Activated naive CD4-positive, alpha-beta T cell (primary cell): ENCODE results near the gene DOCK9.
"Not testable (repeated sequence)": the region's sequence is repeated elsewhere in the genome, so short reads cannot be mapped to it uniquely, and the experiment has no call there.

Experiments used
- DNase-seq, 4 experiments: peaks; one replicate each; lab custom pipeline; 2025; lab: John Stamatoyannopoulos, UW

The DOCK9 gene

DNA sequence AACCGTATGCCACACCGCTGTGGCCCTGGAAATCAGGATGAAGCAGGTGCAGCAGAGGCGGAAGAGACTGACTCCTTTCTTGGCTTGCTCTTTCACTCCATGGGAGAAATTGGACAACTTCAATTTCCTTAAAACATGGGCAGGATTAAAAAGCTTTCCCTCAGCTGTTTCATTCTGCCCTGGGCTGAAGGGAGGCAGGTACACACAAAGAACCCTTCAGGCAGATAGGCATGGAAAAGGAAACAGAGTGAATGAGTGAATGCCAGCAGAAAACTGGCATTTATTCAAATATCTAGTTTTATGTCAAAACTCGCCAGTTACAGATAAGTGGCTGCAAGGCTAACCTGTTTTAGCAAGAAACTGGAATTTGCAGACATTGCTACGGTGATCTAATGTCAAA lies 154.4 kb downstream of the DOCK9 start:
- DNase-seq, result no peak

DNA sequence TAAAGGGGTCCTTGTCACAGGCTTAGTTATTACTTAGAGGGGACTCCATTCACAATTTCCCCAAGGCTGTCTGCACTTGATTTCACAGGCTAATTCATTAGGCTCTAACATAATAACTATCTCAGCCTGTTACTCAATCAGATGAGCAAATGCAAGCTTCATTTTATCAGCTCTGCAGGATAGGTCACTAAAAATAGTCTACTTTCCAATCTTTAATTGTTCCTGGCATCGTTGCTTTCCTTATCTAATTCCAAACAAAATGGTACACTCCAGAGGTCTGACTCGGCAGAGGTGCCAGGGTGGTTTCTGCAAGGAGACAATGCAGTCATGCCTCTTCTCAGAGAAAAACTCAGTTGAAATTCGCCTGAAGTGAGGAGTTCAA lies 155.6 kb downstream of the DOCK9 start:
- no peak for DNase-seq

DNA sequence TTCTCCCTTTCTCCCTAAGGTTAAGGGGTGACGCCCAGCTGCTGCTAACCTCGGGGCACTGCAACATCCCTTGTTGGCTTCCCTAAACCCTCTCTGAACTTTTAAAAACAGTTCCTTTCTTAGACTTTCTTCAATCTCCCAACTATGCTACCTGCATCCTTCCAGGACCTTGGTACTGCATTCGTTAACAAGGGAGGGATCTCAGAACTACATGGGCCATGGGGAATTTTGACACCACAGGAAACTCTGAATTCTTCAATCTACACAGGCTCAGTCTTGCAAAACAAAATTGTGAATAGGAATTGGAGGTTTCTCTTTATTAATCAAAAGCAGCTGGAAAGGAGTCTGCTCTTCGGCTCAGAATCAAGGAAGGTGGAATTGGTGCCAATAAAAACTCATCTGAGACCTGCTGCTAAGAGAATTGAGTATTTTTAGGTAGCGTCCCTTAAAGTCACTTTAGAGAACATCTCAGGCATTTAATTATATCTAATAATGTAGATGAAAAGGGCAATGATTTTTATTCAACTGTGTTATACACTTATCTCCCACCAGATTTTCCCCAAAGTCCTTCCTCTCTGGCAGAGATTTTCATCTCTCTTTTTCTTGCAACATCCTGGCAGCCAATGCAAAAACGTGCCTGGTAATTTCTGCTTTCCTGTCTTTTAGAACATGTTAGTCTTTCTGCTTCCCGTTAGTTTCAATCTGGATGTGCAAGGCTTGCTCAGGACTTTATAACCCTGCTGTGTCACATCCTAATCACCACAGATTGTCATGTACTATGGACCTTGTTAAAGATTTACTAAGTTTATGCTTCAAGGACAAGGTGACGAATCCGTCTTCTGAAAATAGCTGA lies 156.3 kb downstream of the DOCK9 start:
- DNase-seq, result no peak

DNA sequence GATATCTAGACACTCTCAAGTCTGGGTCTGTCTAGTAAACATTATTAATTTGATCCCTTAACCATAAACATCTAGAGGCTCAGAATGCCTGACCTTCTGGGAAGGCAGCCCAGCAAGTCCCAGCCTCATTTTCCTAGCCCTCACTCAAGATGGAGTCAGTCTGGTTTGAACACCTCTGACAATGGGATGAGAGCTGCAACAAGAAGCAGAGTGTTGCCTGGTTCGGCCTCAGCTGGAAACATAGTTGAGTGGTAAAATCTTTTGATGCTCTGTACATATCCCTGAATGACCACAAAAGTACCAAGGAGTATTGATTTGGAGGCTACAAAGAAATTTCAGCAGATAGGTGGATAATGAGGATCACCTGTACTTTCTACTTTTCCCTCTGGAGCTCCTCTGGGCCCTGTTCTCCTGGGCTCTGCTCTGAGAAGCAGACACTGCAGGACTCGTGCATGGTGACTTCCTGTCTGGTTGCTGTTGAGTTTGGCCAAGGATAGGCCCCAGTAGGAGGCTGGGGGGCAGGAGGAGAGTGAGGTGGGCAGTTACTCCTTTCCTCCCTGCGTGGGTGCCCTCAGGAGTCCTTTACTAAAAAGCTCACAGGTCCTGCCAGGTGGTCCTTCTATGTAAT lies 157.0 kb downstream of the DOCK9 start:
- no peak for DNase-seq

DNA sequence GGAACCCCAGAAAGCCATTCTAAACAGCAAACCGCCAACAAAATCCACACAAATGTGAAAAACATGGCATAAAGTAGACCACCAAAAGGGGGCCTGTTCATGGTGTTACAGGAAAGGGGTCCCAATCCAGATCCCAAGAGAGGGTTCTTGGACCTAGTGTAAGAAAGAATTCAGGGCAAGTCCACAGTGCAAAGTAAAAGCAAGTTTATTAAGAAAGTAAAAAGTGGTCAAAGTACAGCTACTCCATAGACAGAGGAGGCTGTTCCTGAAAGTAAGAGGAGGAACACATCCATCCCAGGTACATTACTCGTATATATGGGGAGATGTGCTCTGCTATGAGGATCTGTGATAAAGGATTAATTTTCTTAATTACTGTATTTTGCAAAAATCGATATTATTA lies 157.6 kb downstream of the DOCK9 start:
- DNase-seq, result no peak

DNA sequence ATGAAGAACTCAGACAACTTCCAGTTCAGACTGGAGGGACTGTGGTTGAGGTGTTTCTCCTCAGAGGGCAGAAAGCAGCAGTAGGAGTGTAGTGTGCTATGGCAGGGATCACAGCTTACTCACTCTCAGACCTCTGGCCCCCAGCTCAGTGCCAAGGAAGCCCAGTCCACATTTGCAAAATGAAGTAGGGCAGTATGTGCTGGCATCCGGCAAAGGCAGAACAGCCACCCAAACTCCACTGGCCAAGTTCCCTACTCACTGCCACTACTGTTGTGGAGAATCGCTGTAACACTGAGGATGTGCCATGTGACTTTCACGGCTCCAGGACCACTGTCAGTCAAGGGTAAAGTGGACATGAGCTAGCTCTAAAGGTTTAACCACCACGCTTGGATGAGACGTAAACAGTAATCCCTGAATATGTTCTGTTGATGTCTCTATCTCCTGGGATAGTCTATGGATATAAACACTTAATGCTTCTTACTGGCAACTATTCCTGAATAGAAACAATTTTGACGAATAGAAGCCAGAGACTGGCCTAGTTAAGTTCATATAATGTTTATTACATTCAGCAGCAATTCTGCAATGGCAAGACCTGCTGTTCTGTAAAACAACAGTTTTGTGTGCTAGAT lies 158.4 kb downstream of the DOCK9 start:
- DNase-seq, result no peak

DNA sequence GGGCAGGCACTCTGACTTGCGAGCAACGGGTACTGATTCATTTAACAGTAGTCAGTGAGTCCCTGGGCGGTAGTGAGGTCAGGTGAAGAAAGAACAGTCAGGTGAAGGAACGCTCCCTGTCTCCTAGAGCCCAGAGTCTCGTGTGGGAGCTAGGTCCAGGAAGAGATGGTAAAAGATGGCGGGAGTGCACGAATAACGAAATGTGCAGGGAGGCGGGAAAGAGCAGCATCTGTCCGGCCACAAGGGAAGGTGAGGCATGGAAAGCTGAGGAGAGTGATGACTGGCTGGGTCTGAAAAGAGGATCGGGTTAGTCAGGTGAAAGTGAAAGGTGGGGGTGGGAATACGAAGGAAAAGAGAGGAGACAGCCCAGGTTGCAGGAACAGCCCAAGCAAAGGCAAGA lies 161.5 kb downstream of the DOCK9 start:
- DNase-seq, result no peak

DNA sequence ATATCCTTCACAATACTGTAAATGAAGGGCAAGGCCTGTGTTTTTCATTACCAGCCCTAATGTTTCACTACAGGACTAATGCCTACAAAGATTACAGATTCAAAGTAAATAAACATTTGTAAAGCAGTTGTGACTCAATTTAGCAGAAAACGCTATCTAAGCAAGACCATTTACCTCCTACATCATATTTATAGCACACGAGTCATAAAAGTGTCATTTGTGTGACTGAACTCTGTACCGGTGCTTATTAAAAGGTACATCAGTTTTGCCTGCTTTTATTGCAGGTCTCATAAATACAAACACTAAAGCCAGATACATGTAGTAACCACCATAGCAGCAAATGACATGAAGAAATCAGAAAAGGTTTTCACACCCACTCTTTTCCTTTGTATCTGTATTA lies 163.9 kb downstream of the DOCK9 start:
- DNase-seq, result no peak

DNA sequence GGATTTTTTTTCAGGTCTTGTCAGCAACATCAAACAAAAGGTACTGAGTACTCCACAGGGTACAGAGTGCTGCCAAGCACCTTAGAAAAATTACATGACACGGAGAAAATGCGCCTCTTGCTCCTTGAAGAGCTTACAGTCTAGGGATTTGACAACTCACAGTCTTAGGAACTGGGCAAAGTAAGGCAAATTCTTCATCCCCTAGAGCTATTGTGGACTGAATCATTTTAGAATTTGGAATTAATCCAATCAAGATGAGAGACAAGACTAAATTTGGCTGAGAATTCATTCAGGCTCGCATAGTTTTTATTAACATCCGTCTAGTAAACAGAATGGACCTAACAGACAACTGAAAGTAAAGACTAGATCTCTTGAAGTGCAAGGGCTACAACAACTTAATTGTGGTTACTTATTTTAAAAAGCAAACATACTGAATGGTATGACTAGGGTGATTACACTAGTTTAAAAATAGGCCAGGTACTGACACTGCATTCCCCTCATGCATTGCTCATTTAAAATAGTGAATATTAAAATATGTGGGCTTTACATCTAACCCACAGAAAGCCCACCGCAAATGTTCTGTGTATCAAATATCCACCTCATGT lies 165.6 kb downstream of the DOCK9 start:
- DNase-seq, result not testable (repeated sequence)

DNA sequence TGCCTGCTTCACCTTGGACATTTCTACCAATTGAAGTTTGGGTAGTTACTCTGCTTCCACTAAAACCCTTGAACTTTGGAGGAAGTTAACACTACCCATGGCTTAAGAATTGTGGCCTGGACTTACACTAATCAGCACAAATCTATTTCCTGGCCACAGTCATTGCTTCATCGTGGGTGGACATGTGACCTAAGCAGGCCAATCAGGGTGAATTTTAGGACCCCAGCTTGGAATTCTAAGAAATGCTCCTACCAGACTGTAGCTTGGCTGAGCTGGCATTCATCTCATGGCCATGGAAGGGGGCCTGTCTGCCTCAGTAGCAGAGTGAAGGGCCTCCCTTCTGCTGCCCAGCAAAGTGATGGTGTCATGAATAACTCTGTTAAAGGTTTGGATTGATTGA lies 167.1 kb downstream of the DOCK9 start:
- no peak for DNase-seq

DNA sequence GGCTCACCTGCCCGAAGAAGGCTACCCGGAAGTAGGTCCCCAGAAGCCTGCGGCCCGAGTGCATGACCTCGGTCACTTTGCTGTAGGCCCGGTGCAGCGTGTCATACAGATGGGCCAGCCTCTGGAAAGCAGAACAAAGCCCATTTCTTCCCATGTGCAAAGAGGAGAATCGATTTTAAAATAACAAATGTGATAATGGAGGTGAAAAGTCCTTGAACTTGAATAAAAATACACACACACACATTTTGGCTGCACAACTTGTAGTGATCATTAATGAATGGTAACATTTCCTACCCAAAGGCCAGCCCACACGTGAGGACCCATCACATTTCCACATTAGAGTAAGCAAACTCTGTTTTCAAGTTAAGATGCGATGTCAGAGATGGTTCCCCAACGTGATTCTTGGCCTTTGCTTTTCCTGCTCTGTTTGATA lies 168.5 kb downstream of the DOCK9 start:
- no peak for DNase-seq

DNA sequence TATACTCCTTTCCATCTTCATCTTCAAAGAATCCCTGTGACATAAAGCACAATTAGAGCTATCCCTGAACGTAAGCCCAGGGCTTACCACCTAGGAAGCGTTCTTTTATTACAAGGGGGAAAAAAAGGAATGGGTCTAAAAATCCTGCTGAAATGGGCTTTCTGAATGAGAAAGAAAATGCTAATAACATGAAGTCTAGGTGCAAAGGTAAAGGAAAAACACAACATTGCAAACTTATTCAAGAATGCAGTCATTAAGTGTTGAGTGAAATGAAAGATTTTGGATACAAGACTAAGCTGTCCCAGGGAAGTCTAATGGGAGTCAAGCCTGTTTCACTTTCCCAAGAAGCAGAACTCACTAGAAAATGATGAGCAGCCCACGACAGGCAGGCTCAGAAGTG lies 170.1 kb downstream of the DOCK9 start:
- DNase-seq, result no peak

DNA sequence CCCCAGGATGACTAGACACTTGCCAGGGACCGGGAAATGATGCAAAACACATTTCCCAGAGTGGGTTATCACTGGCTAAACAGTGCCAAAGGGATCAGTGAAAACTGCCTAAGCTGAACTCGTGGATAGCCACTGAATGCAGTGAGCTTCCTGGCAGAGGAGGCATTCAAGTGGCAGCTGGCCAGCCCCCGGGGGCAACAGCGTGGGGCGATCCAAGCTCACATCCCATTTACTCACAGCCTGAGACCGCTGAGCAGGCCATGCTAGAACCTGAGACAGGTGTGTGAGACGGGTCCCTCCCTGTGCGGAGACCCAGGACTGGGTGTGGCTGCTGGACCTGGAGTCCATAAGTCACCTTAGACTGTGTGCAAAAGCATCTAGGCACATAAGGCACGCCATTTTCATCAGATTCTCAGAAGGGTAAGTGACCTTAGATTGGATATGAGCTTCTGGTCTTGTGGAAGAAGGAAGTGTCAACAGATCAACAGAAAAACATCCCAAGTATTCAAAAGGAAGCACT lies 173.5 kb downstream of the DOCK9 start:
- DNase-seq, result no peak

DNA sequence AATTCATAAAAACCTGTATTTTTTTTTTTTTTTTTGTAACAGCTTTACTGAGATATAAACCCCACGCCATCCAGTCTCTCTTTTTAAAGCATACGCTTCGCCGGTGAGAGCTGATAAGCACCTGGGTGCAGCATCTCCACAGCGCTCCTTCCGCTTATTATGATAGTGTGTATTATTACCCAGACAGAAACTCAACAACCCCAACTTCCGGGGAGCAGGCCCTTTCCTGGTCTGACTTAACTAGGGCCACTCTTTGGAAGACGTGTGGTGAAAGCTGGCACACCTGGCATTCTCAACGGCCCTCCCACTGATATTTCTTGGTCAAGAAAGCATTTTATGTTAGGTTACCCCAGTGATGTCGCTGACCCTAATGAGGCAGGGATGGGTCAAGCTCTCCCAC lies 173.9 kb downstream of the DOCK9 start:
- no peak for DNase-seq

DNA sequence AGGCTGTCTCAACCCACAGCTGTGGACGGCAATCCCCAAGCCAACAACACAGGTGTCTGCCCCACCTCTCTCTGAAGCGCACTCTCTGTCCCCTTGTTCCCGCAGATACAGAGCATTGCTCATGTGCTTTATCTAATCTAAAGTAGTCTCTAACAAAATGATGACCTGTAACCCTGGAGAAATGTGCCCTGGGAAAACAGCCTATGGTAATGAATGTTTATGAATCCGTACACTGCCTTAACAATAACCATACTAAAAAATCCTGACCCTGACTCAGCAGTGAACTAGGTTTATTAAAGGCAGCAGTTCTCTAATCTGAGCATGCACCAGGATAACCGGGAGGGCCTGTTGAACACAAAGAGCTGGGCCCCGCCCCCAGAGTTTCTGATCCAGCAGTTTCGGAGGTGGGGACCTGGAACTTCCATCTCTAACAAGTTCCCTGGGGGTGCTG lies 174.7 kb downstream of the DOCK9 start:
- DNase-seq, result no peak

DNA sequence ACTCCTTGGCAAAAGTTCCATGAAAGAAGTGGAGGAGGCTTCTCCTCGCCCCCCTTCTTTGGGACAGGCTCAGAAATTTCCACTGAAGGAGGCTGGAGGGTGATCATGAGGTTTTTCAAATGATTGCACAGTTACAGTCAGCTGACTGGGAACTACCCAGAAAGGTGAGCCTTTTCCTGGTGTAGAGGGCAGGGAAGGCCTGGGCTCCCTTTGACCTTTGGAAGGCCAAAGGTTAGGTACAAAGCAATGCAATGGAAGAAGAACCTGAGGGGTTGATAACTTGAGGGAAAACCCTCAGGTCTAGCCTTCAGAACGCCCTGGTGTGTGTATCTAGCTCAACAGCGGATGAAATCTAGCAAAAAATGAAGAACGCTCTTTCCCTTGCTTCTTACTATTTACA lies 175.3 kb downstream of the DOCK9 start:
- no peak for DNase-seq

DNA sequence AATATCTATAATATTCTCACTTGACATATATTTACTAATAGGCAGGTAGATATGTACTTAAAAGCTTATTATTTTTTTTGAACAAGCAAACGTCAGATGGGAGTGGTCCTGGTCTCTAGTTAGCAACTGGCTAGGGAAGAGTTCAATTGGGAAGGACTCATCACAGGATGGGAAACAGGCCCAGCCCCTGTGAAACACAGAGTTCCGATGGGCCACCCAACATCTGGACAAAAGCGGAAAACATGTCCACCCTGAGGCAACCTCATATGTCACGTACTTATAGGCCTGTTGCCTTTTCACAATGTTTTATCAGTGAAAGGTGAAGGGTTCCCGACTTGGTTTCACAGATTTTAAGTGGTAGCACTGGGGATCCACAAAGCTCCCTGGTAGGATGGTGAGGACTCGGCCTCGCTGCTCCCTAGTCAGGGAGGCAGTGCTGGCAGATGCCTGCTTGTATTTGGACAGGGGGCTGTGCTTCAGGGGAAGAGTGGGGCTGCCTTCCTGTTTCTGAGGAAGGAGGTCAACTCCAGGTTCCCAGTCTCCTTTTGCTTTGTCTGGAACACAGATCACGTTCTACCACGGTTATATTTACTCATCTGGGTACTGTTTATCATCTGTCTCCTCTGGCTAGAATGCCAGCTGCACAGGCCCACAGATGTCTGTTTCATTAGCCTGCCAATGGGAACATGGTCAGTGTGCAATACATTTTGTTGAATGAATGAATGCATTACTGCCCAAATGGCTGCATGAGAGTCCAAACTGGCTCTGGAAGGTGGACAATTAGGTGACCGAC lies 176.0 kb downstream of the DOCK9 start:
- DNase-seq, result no peak

DNA sequence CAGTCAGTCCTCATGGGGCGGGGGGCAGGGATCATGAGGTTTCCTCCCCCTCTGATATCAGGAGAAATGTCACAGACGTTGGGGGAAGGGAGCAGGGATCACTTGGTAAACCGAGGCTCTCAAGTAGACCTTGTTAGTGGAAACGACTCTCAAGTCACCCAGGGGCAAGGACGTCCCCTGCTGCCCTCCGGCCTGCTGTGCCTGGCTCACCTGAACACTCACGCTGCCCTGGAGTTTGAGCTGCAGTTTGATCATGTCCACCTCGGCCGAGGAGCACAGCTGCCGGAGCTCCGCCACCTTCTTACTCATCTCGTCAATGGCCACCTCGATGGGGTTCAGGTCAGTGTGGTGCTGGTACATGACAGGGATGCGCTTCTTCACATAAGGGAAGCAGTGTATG lies 177.8 kb downstream of the DOCK9 start:
- no peak for DNase-seq

DNA sequence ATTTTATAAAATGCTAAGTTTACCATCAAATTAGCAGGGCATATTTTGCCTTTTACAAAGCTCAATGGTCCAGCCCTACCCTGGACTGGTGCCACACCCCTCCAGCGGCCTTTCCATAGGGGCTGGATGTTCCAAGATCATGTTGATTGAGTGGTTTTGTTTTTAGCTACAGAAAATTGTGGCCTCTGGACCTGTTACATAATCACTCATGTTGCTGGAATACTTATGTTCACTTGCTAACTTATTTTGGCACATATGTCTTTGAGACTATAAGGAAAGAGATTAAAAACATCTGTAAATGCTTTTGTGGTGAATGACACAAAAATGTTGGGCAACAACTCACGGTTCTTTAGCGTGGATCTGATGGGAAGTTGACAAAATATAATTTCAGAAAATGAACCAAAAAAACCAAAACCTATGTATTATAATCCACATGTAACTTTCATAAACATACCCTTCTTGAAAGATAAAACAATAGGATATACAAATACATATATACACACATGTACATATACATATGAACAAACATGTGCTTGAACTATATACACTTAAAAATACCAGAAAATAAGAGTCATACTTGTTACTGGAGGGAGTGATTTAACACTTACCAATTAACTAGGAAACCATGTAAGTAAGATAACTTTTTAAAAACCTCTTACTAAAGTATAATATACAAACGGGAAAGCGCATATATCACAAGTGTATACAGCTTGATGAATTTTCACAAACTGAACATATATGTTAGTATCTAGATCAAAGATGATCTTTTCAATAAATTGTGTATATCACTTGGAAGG lies 178.8 kb downstream of the DOCK9 start:
- DNase-seq, result no peak

DNA sequence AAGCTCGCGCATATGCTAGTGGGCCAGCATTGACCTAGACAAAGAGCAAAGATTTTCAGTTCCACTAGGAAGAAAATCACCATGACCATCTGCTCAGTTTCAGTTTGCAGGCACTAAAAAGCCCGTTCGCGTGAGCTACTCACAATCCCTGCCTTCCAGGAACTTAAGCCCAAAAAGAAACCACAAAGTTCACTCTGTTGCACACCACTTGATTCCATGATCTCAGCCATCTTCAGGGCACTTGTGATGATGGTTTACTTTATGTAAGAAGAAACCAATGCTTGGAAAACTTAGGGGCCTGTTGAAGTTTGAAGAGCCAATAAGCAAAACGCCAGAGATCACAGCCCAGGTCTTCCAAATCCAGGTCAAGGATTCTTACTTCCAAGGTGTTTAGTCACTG lies 180.4 kb downstream of the DOCK9 start:
- no peak for DNase-seq

DNA sequence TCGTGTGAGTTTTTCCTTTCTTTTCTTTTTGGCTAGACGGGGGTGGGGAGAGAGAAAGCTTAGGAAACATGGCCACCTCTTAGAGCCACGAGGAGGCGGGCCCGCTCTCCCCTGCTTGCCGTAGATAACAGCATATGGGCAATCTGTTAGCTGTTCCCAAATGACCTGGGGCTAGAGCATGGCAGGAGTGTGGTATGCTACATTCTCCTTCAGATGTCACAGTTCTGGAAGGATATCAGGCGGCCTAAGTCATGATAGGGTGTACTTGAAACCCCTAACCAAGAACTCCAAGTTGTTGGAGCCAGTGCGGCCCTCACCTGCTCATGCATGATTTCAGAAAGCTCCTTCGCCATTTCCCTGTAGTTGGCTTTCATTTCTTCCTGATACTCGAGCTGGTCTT lies 181.1 kb downstream of the DOCK9 start:
- DNase-seq, result no peak
